T-helper 17 cell (primary cell): Measurements from ENCODE around the gene MRPL36. TPM values are rescaled to one million over a fixed set of nuclear protein-coding genes. Genes with fewer than 3 reads are reported as not detected.

ENCODE experiments used
- ATAC-seq: fragments of 150-1000 bp; cut with Tn5 transposase; 2 replicates; pipeline ENCODE4 v1.10.0; 2021; ENCODE audit warnings: mild to moderate bottlenecking, moderate library complexity
- DNase-seq, 3 donors: peaks; one replicate each; pipeline versions ENCODE4 v3.0.0 to v3.0.0-alpha.2; 2020 to 2021
- H3K9me3 ChIP-seq: one replicate; pipeline ENCODE4 v1.7.0; 2013; ENCODE audit warnings: low read length, mild to moderate bottlenecking; ENCODE audit not compliant: control insufficient read depth, poor library complexity, severe bottlenecking
- H3K27ac Mint-ChIP-seq: one replicate; pipeline ENCODE4 v1.8.0; 2022; ENCODE audit warnings: mild to moderate bottlenecking, moderate library complexity, mixed read lengths
- H3K27me3 Mint-ChIP-seq: one replicate; pipeline ENCODE4 v1.8.0; 2022; ENCODE audit warnings: mixed read lengths
- H3K36me3 Mint-ChIP-seq: one replicate; pipeline ENCODE4 v1.8.0; 2022; ENCODE audit warnings: low read depth, mixed read lengths
- H3K4me1 Mint-ChIP-seq: one replicate; pipeline ENCODE4 v1.8.0; 2022; ENCODE audit warnings: mild to moderate bottlenecking, mixed read lengths
- H3K4me3 Mint-ChIP-seq: one replicate; pipeline ENCODE4 v1.8.0; 2022; ENCODE audit warnings: mild to moderate bottlenecking, moderate library complexity, mixed read lengths
- total RNA-seq, 4 donors: library from RNA in 2 of 4; stranded (reverse) in 2 of 4; gene quantifications; one replicate each; pipeline ENCODE4 v1.2.3 and lab custom pipeline; 2022 to 2026

MRPL36 gene
- total RNA-seq, 2 donors from 2014 or later, result 12.3 to 17.7 TPM

GRCh38 chr5:1785062-1785461, 14.6 kb downstream of the MRPL36 start:
- DNase-seq (no peak), ATAC-seq (no peak)
- H3K4me1 Mint-ChIP-seq, result peaks cover 13% of the 10 kb centered on the region
- no peaks in the 10 kb centered on the region for H3K36me3 Mint-ChIP-seq
- H3K27me3 Mint-ChIP-seq, result peaks cover 8% of the 10 kb centered on the region
- H3K9me3 ChIP-seq, result no peaks in the 10 kb centered on the region
- H3K27ac Mint-ChIP-seq, result peak overlapping the region; percentile 34
- H3K4me3 Mint-ChIP-seq, result no peak overlapping the region

- peaks cover 8% of the 10 kb centered on the region for H3K27me3 Mint-ChIP-seq
- H3K9me3 ChIP-seq, result no peaks in the 10 kb centered on the region
- H3K36me3 Mint-ChIP-seq, result no peaks in the 10 kb centered on the region
- no peak overlapping the region for H3K4me3 Mint-ChIP-seq
- ATAC-seq (no peak), DNase-seq (no peak)
- peak overlapping the region; percentile 34 for H3K27ac Mint-ChIP-seq
- H3K4me1 Mint-ChIP-seq, result peaks cover 11% of the 10 kb centered on the region
Measured at GRCh38 chr5:1784197-1785050, 15.2 kb downstream of the MRPL36 start.

GRCh38 chr5:1783216-1783554, 16.5 kb downstream of the MRPL36 start:
- H3K36me3 Mint-ChIP-seq, result no peaks in the 10 kb centered on the region
- H3K27me3 Mint-ChIP-seq, result peaks cover 8% of the 10 kb centered on the region
- no peak overlapping the region for H3K27ac Mint-ChIP-seq
- peak; percentile 74 for ATAC-seq
- no peak for DNase-seq
- no peaks in the 10 kb centered on the region for H3K9me3 ChIP-seq
- peaks cover 11% of the 10 kb centered on the region for H3K4me1 Mint-ChIP-seq
- no peak overlapping the region for H3K4me3 Mint-ChIP-seq

GRCh38 chr5:1782385-1783215, 17.0 kb downstream of the MRPL36 start:
- no peak for DNase-seq
- no peak for ATAC-seq
- H3K9me3 ChIP-seq, result no peaks in the 10 kb centered on the region
- H3K36me3 Mint-ChIP-seq, result no peaks in the 10 kb centered on the region
- H3K27ac Mint-ChIP-seq, result no peak overlapping the region
- H3K4me3 Mint-ChIP-seq, result no peak overlapping the region
- H3K4me1 Mint-ChIP-seq, result peaks cover 7% of the 10 kb centered on the region
- H3K27me3 Mint-ChIP-seq, result peaks cover 8% of the 10 kb centered on the region

DNA sequence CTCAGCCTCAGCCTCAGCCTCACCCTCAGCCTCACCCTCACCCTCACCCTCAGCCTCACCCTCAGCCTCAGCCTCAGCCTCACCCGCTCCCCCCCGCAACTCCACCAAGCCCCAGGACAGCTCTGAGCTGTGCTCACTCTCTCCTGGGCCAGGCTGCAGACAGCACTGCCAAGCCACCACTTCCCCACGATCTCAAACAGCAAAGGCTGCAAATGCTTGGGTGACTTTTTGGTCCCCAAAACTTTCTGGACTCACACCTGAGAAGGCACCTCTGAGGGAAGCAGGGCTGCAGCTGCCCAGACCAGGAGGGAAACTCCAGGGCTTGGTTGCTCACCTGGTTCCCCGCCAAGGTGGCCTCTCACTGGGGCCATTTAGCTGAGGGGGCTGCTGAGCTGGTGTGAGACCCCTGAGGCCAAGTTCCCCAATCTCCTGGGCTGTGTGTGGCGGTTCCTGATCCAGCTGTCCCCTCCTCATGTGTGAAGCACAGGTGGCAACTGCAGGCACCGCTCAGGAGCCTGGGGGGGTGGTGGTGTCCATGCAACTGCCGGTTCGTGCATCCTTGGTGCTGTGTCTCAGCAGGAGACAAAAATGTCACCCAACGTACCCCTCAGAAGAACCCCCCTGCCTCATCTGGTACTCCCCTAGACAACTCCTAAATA, 17.8 kb downstream of the MRPL36 start:
- H3K27me3 Mint-ChIP-seq, result peaks cover 8% of the 10 kb centered on the region
- H3K36me3 Mint-ChIP-seq, result no peaks in the 10 kb centered on the region
- DNase-seq, result no peak
- no peak overlapping the region for H3K27ac Mint-ChIP-seq
- no peak for ATAC-seq
- no peak overlapping the region for H3K4me3 Mint-ChIP-seq
- H3K4me1 Mint-ChIP-seq, result peaks cover 7% of the 10 kb centered on the region
- no peaks in the 10 kb centered on the region for H3K9me3 ChIP-seq

GRCh38 chr5:1781107-1781506, 18.5 kb downstream of the MRPL36 start:
- H3K27ac Mint-ChIP-seq, result peak overlapping the region; percentile 11
- no peak overlapping the region for H3K4me3 Mint-ChIP-seq
- DNase-seq (no peak), ATAC-seq (no peak)
- H3K4me1 Mint-ChIP-seq, result peaks cover 7% of the 10 kb centered on the region
- H3K9me3 ChIP-seq, result no peaks in the 10 kb centered on the region
- no peaks in the 10 kb centered on the region for H3K36me3 Mint-ChIP-seq
- H3K27me3 Mint-ChIP-seq, result peaks cover 8% of the 10 kb centered on the region

DNA sequence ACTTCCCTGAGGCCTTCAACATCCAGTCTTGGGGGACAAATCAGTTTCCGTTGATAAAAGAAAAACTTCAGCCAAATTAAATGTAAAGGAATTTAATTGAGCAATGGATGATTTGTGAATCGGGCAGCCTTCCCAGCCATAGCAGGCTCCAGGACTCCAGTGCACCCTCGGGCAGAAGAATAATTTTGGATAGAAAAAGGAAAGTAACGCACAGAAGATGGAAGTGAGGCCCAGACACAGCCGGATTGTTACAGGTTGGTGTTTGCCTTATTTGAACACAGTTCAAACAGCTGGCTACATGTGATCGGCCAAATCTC, 19.1 kb downstream of the MRPL36 start:
- Mint-ChIP-seq H3K27me3 (peaks cover 8% of the 10 kb centered on the region), H3K27ac (peak overlapping the region; percentile 11), H3K4me3 (no peak overlapping the region), H3K36me3 (no peaks in the 10 kb centered on the region), H3K4me1 (peaks cover 7% of the 10 kb centered on the region)
- DNase-seq (no peak), ATAC-seq (no peak)
- H3K9me3 ChIP-seq, result no peaks in the 10 kb centered on the region

DNA sequence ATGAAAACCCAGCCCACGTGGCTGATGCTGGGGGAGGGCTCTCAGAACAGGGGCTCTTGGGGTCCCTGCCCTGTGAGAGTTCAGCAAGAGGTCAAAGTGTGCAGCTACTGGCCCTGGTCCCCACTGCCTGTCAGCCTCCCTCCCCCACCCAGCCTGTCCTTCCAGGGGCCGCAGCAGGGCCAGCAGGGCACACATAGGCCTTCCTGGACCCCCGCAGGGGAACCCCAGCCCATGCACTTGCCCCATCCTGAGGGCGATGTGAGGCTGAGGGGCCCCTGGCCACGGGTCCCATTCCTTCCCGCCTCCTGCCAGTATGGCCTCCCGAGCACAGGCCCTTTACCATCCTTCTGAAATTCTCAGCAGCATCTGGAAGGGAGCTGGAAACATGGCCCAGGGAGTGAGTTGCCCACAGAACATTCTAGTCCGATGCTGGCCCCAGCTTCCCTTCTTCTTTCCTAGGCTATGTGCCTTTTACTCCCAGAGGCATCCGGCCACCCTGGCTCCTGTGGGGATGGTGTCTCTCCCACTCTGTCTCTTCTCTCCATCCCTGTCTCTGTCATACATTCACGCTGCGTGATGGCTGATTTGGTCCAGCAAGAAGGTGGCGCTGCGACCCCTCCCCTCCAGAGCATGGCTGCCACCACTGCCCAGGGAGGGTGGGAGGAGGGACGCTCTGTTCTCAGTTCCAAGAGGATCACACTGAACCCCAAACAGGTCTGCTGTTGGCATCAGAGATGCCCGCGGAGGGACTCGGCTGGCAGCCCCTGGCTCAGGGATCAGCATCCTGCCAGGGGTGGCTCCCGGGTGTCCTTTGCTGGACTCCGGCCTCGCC, 19.6 kb downstream of the MRPL36 start:
- Mint-ChIP-seq H3K27ac (peak overlapping the region; percentile 11), H3K27me3 (peaks cover 8% of the 10 kb centered on the region), H3K4me3 (no peak overlapping the region), H3K4me1 (peaks cover 7% of the 10 kb centered on the region), H3K36me3 (no peaks in the 10 kb centered on the region)
- no peak for DNase-seq
- ATAC-seq, result no peak
- no peaks in the 10 kb centered on the region for H3K9me3 ChIP-seq

DNA sequence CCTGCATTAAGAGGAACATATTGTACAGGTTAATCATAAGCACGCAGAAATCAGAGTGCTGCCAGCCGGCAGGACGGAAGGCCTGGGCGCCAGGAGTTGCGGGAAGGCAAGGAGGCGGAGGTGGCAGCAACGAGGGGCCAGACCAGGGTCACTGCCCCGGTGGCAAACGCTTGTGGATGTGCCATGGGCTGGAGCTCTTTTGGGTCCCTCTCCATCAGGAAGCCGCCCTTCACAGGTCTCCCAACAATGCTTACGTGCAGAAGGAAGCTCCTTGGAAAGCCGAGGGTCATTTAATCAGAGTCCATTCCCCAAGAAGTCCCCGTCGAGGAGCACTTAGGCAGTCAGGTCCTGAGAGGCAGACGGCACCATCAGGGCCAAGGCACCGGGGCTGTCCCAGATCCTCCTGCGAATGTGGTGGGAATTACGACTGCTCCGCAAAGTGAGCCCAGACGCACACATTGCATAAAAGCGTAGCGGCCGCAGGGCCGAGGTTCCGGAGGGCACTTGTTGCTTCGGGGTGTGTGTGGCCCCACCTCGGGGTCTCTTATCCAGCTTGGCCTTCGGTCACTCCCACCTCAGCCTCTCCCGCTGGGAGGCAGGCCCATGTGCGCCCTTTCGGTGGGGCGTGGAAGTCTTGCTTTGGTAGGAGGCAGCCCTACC, 20.5 kb downstream of the MRPL36 start:
- no peak for ATAC-seq
- no peak overlapping the region for H3K27ac Mint-ChIP-seq
- peaks cover 5% of the 10 kb centered on the region for H3K4me1 Mint-ChIP-seq
- no peak for DNase-seq
- no peak overlapping the region for H3K4me3 Mint-ChIP-seq
- no peaks in the 10 kb centered on the region for H3K36me3 Mint-ChIP-seq
- no peaks in the 10 kb centered on the region for H3K9me3 ChIP-seq
- peaks cover 1% of the 10 kb centered on the region for H3K27me3 Mint-ChIP-seq

DNA sequence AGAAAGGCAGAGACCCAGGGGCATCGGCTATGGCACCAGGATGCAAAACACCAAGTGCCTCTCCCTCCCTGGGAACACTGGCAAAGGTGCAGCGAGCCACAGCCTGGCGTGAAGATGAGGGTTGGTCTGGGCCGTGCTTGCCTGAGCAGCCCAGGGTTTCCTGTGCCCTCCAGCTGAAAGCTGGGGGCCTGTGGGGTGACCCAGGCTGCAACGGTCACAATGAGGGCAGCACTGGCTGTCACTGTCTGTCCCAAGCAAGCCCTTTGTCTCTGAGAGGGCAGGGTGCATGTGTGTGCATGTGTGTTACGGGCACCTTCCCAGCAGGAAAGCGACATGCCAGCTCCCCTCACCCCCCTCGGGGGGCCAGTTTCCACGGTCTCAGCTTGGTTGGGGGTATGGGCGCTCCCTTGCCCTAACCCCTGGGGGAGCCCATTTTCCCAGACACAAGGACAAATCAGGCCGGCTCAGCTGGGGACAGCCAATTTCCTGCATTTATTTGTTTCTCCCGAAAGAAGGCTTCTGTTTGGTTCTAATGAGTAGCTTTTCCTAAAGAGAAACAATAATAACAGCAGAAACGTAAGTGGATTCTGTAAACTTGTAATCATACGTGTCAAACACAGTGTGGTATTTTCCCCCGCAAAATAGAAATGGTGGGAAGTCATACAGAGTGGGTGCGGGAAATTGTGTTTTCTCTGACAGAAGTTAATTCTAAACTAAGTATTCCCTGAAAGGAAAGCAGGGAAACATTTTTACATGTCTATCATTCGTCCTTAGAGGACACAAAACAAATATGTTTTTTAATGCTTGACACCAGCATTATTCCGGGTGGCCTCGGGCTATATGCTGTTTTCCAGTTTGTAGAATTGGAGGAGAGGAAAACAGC, 21.3 kb downstream of the MRPL36 start:
- Mint-ChIP-seq H3K4me1 (peaks cover 5% of the 10 kb centered on the region), H3K27me3 (no peaks in the 10 kb centered on the region), H3K27ac (no peak overlapping the region), H3K36me3 (no peaks in the 10 kb centered on the region), H3K4me3 (no peak overlapping the region)
- no peaks in the 10 kb centered on the region for H3K9me3 ChIP-seq
- no peak for DNase-seq
- no peak for ATAC-seq

- no peak for DNase-seq
- no peak overlapping the region for H3K27ac Mint-ChIP-seq
- H3K27me3 Mint-ChIP-seq, result peaks cover 3% of the 10 kb centered on the region
- peaks cover 9% of the 10 kb centered on the region for H3K4me1 Mint-ChIP-seq
- H3K9me3 ChIP-seq, result no peaks in the 10 kb centered on the region
- no peak for ATAC-seq
- H3K4me3 Mint-ChIP-seq, result no peak overlapping the region
- no peaks in the 10 kb centered on the region for H3K36me3 Mint-ChIP-seq
Measured at GRCh38 chr5:1777281-1778137, 22.1 kb downstream of the MRPL36 start.
